Endothelial cell of umbilical vein (primary cell): Measurements from ENCODE around the gene MARCKSL1. TPM values are rescaled to one million over a fixed set of nuclear protein-coding genes. Genes with fewer than 3 reads are reported as not detected.

Experiments used
- polyA plus RNA-seq, 4 experiments: library from polyadenylated mRNA; depleted of rRNA in 3 of 4; stranded (reverse) in 3 of 4; unstranded in 1 of 4; fragments of >200 nt; gene quantifications; 2 replicates each; pipeline versions ENCODE4 v1.2.1 to v1.2.3, GENCODE V29; 2011 to 2012; ENCODE audit warnings: missing spikeins in 1 of 4
- small RNA-seq: library from RNA; depleted of rRNA; stranded (forward); fragments of <200 nt; gene quantifications from one replicate; pipeline ENCODE3, GENCODE V24; 2012; ENCODE audit warnings: low replicate concordance, low read depth; ENCODE audit not compliant: insufficient read depth, insufficient read length
- total RNA-seq: library from RNA; stranded (reverse); gene quantifications from 2 replicates; pipeline ENCODE4 v1.2.3, GENCODE V29; 2021

Gene MARCKSL1
- total and polyA plus RNA-seq, 2 donors (not counting 3 experiments of a cell fraction or from before 2014, with no cell fraction given) = 265 to 318 TPM

Small RNA genes lying within 50 kb of the gene (small RNA-seq; reads per million reads assigned to genes)
- not detected for gene RF00019

Other genes with a start within 250 kb of the MARCKSL1 start
- gene KPNA6, start 228.2 kb downstream of the MARCKSL1 start, total RNA-seq = 83.4 and 85.6 TPM in 2 replicates
- gene KPNA6, start 228.2 kb downstream of the MARCKSL1 start, polyA plus RNA-seq = 18.1 and 22.1 TPM in 2 replicates
- gene TXLNA, start 156.6 kb downstream of the MARCKSL1 start, total RNA-seq = 64.3 and 69.4 TPM in 2 replicates
- 41.8 and 44.6 TPM in 2 replicates for gene TXLNA, start 156.6 kb downstream of the MARCKSL1 start, polyA plus RNA-seq
- gene CCDC28B, start 135.6 kb downstream of the MARCKSL1 start, total RNA-seq = 12.0 and 15.3 TPM in 2 replicates
- gene CCDC28B, start 135.6 kb downstream of the MARCKSL1 start, polyA plus RNA-seq = 14.8 and 19.1 TPM in 2 replicates
- gene IQCC, start 130.6 kb downstream of the MARCKSL1 start, total RNA-seq = 1.8 and 2.2 TPM in 2 replicates
- 1.1 and 1.3 TPM in 2 replicates for gene IQCC, start 130.6 kb downstream of the MARCKSL1 start, polyA plus RNA-seq
- gene DCDC2B, start 127.1 kb downstream of the MARCKSL1 start, total RNA-seq = not detected in 2 replicates
- not detected in 2 replicates for gene DCDC2B, start 127.1 kb downstream of the MARCKSL1 start, polyA plus RNA-seq
- gene TMEM234, start 113.9 kb downstream of the MARCKSL1 start, total RNA-seq = 15.7 and 20.7 TPM in 2 replicates
- gene TMEM234, start 113.9 kb downstream of the MARCKSL1 start, polyA plus RNA-seq = 21.3 and 23.2 TPM in 2 replicates
- gene EIF3I, start 113.8 kb downstream of the MARCKSL1 start, total RNA-seq = 186 and 203 TPM in 2 replicates
- 301 and 331 TPM in 2 replicates for gene EIF3I, start 113.8 kb downstream of the MARCKSL1 start, polyA plus RNA-seq
- 2.0 and 5.6 TPM in 2 replicates for gene FAM167B, start 89.0 kb downstream of the MARCKSL1 start, total RNA-seq
- gene FAM167B, start 89.0 kb downstream of the MARCKSL1 start, polyA plus RNA-seq = 2.1 and 2.3 TPM in 2 replicates
- not detected in 2 replicates for gene LCK, start 85.0 kb downstream of the MARCKSL1 start, total RNA-seq
- 0.06 and 0.08 TPM in 2 replicates for gene LCK, start 85.0 kb downstream of the MARCKSL1 start, polyA plus RNA-seq
- gene HDAC1, start 44.1 kb downstream of the MARCKSL1 start, total RNA-seq = 111 and 138 TPM in 2 replicates
- 109 and 141 TPM in 2 replicates for gene HDAC1, start 44.1 kb downstream of the MARCKSL1 start, polyA plus RNA-seq
- gene FAM229A, start 26.3 kb upstream of the MARCKSL1 start, total RNA-seq = 8.6 and 11.6 TPM in 2 replicates
- 8.9 and 9.9 TPM in 2 replicates for gene FAM229A, start 26.3 kb upstream of the MARCKSL1 start, polyA plus RNA-seq
- 0.42 and 1.1 TPM in 2 replicates for gene TSSK3, start 26.3 kb upstream of the MARCKSL1 start, total RNA-seq
- 0.48 and 0.65 TPM in 2 replicates for gene TSSK3, start 26.3 kb upstream of the MARCKSL1 start, polyA plus RNA-seq
- gene BSDC1, start 58.2 kb upstream of the MARCKSL1 start, total RNA-seq = 64.6 and 64.8 TPM in 2 replicates
- gene BSDC1, start 58.2 kb upstream of the MARCKSL1 start, polyA plus RNA-seq = 40.7 and 44.3 TPM in 2 replicates
- 0.02 TPM in 1 of 2 replicates, not detected in the other for gene ZBTB8B, start 128.8 kb upstream of the MARCKSL1 start, total RNA-seq
- 0.01 TPM in 1 of 2 replicates, not detected in the other for gene ZBTB8B, start 128.8 kb upstream of the MARCKSL1 start, polyA plus RNA-seq
- 9.1 and 9.6 TPM in 2 replicates for gene ZBTB8A, start 203.2 kb upstream of the MARCKSL1 start, total RNA-seq
- gene ZBTB8A, start 203.2 kb upstream of the MARCKSL1 start, polyA plus RNA-seq = 2.9 and 3.1 TPM in 2 replicates